Psoas muscle (tissue), 8 donors: ENCODE measurements around the gene PDS5B. TPM values are rescaled to one million over a fixed set of nuclear protein-coding genes. Genes with fewer than 3 reads are reported as not detected.

Experiments
- ATAC-seq, 4 donors: fragments of 200-7000 bp; cut with Tn5 transposase; one replicate each; pipeline ENCODE4 v1.9.1; 2020; ENCODE audit warnings: moderate library complexity in 3 of 4, mild to moderate bottlenecking in 2 of 4
- DNase-seq, 2 donors: peaks; one replicate each; pipeline ENCODE4 v3.0.0-alpha.2; 2020
- H3K27ac ChIP-seq: fragments of 200-600 bp; one replicate; pipeline ENCODE4 v1.8.0; 2022
- H3K27me3 ChIP-seq, 3 donors: fragments of 200-600 bp in 1 of 3; one replicate each; pipeline versions ENCODE4 v1.6.1 to v1.8.0; 2013 to 2022; ENCODE audit warnings: low read length in 2 of 3, mild to moderate bottlenecking in 2 of 3, moderate library complexity in 1 of 3; ENCODE audit not compliant: insufficient read depth in 3 of 3
- H3K36me3 ChIP-seq, 2 donors: fragments of 200-600 bp in 1 of 2; one replicate each; pipeline versions ENCODE4 v1.6.1 to v1.8.0; 2013 to 2022; ENCODE audit warnings: low read depth in 1 of 2, mild to moderate bottlenecking in 1 of 2, moderate library complexity in 1 of 2; ENCODE audit not compliant: insufficient read depth in 1 of 2
- H3K4me1 ChIP-seq: fragments of 200-600 bp; one replicate; pipeline ENCODE4 v1.8.0; 2022
- H3K4me3 ChIP-seq: fragments of 200-600 bp; one replicate; pipeline ENCODE4 v1.8.0; 2022; ENCODE audit warnings: mild to moderate bottlenecking
- H3K9me3 ChIP-seq: fragments of 200-600 bp; one replicate; pipeline ENCODE4 v1.8.0; 2022
- CTCF ChIP-seq: fragments of 200-600 bp; IDR thresholded peaks from one replicate; pipeline ENCODE4 v1.8.0; 2022; ENCODE audit warnings: antibody characterized with exemption
- WGBS, 3 donors: extraction: QIAGEN DNeasy Blood & Tissue Kit; methylation state at CpG; one replicate each; pipeline versions ENCODE4 v1.1.6 to v1.1.7; 2013; 5-methylcytosine and 5-hydroxymethylcytosine counted together
- intact Hi-C, 2 donors: fragments of 100-400 bp; cut with DNase I; formaldehyde crosslinking; loops; one replicate each; pipeline versions ENCODE4 v1.11.0 to v1.14.2; 2022
- polyA plus RNA-seq, 3 donors: library from polyadenylated mRNA; stranded (reverse); fragments of 200-250 nt; gene quantifications; one replicate each; pipeline ENCODE4 v1.2.3, GENCODE V29; 2013
- total RNA-seq, 4 donors: library from RNA; stranded (reverse); fragmentation: NEBNext Ultra II Directional in 2 of 4; extraction: Animal tissue kit (Norgen Biotek cat#: 25700) in 2 of 4; gene quantifications; one replicate each; pipeline versions ENCODE4 v1.2.1 to v1.2.4, GENCODE V29; 2021 to 2023
- donor health status: healthy with polysubstance abuse.
- donor health status: DM: no; HTN: no; CAD: no; lungs with moderate emphysema.
- donor health status: Bipolar disorder and iron deficiency.
- donor health status: healthy.
- donor health status: DM: yes; HTN: yes; CAD: no.
- donor health status: DM: no; HTN: no; CAD: no.
- donor health status: DM: no; HTN: no; CAD: no.
- donor health status: DM: yes; HTN: yes; CAD: no.

Gene PDS5B
- total and polyA plus RNA-seq, 7 donors = 3.6 to 28.1 (median 18.3) TPM

DNA sequence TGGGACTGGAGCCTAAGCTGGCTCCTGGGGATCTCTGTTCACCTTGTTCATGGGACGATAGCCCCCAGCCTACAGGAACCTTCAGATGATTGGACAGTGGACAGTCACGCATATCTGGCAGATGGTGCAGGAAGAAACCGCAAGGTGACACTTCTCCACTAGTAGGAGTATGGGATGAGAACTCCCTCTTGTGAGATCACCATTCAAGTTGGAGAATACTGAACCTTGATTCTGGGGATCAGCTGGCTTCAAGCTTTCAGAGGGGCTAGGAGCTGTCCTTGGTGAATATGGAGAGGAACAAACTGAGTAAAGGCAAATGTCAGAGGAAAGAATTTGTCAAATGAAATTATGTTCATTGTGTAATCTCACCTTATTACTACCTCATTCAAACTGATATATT, 204.5 kb downstream of the PDS5B start:
- Histone ChIP-seq H3K27me3 (no peaks in the 10 kb centered on the region), H3K4me3 (no peak overlapping the region), H3K36me3 (no peaks in the 10 kb centered on the region), H3K27ac (no peak overlapping the region), H3K4me1 (no peaks in the 10 kb centered on the region), H3K9me3 (no peaks in the 10 kb centered on the region)
- intact Hi-C loops = no loop called here
- ATAC-seq = no peak
- no peak for DNase-seq
- WGBS, 3 donors = 90 to 98% (median 90%) methylated on average over 3 of the region's 3 CpGs
- no peak for TF ChIP-seq CTCF

GRCh38 chr13:32791545-32792172, 205.4 kb downstream of the PDS5B start:
- Histone ChIP-seq H3K9me3 (no peaks in the 10 kb centered on the region), H3K4me3 (no peak overlapping the region), H3K27me3 (no peaks in the 10 kb centered on the region), H3K27ac (no peak overlapping the region), H3K4me1 (no peaks in the 10 kb centered on the region), H3K36me3 (no peaks in the 10 kb centered on the region)
- ATAC-seq (no peak), DNase-seq (no peak)
- intact Hi-C loops = no loop called here
- WGBS, 3 donors = 69 to 78% (median 77%) methylated on average over 8 of the region's 8 CpGs
- TF ChIP-seq CTCF = no peak

DNA sequence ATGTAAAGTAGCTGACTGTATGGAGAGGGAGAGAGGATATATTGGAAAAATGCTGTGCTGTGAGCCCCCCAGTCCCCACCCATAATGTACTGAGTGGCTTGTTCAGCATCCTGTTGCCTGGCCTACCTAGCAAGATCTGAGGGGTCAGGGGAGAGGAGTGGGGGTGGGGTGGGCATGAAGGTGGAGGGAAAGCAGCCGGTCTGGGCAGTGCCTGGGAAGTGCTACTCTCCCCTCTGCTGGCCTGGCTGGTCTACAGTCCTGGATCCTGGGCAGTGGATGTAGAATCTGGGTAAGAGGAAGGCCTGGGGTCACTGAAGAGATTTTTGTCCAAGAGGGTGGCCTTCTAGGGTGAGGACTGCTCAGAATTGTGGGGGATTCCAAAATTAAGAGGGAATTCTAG, 210.5 kb downstream of the PDS5B start:
- no peaks in the 10 kb centered on the region for H3K4me1 ChIP-seq
- intact Hi-C loops = no loop called here
- no peaks in the 10 kb centered on the region for H3K9me3 ChIP-seq
- TF ChIP-seq CTCF = no peak
- H3K36me3 ChIP-seq = no peaks in the 10 kb centered on the region
- no peak overlapping the region for H3K27ac ChIP-seq
- no peak overlapping the region for H3K4me3 ChIP-seq
- no peak for ATAC-seq
- no peaks in the 10 kb centered on the region for H3K27me3 ChIP-seq
- DNase-seq = no peak
- WGBS, 3 donors = 64 to 92% (median 86%) methylated on average over 1 of the region's 1 CpG

DNA sequence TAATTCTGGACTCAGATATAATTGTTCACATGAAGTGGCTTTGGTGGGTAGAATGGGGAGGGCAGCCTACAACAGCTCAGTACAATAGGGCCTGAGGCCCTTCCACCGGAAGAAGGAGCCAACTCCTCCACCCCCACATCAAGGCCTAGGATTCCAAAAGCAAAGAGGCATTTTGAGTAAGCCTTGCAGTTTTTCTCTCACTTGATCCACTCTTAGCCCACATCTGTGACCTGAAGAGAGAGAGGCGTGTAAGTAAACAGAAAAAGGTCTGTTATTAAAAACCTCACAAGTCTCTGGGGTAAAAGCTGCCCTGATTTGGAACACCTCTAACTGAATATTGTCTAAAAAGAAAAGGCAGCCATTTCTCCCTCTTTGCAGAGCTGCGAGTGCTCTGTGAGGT, 215.9 kb downstream of the PDS5B start:
- intact Hi-C loops = no loop called here
- Histone ChIP-seq H3K4me1 (no peaks in the 10 kb centered on the region), H3K27me3 (no peaks in the 10 kb centered on the region), H3K36me3 (no peaks in the 10 kb centered on the region), H3K9me3 (no peaks in the 10 kb centered on the region), H3K4me3 (no peak overlapping the region), H3K27ac (no peak overlapping the region)
- ATAC-seq (no peak), DNase-seq (no peak)
- WGBS, 3 donors = 64 to 72% (median 69%) methylated on average over 3 of the region's 3 CpGs
- TF ChIP-seq CTCF = no peak

- intact Hi-C loops = no loop called here
- DNase-seq = no peak
- no peak for ATAC-seq
Observed at GRCh38 chr13:32804673-32805230, 218.5 kb downstream of the PDS5B start.

More at GRCh38 chr13:32804673-32805230, 218.5 kb downstream of the PDS5B start:
- Histone ChIP-seq H3K9me3 (no peaks in the 10 kb centered on the region), H3K36me3 (no peaks in the 10 kb centered on the region), H3K4me1 (no peaks in the 10 kb centered on the region), H3K27me3 (no peaks in the 10 kb centered on the region), H3K4me3 (no peak overlapping the region), H3K27ac (no peak overlapping the region)
- 71 to 75% (median 73%) methylated on average over 5 of the region's 5 CpGs for WGBS, 3 donors
- TF ChIP-seq CTCF = no peak
